HL-60 (cell line): ENCODE results near the gene LGALS14.

ENCODE experiments used
- DNase-seq, 2 experiments: peaks; one replicate each; pipeline ENCODE4 v3.0.0-alpha.2; 2010 to 2020; ENCODE audit warnings: low read depth in 1 of 2, low spot score in 1 of 2
- H3K27ac ChIP-seq: fragments of 250-450 bp; sonication (Bioruptor Pico); replicated peaks from 2 replicates; pipeline ENCODE4 v1.5.1; 2020; ENCODE audit warnings: mild to moderate bottlenecking, moderate library complexity
- H3K27me3 ChIP-seq: fragments of 250-450 bp; sonication (Bioruptor Pico); 2 replicates; pipeline ENCODE4 v1.5.1; 2021; ENCODE audit warnings: mild to moderate bottlenecking, moderate library complexity; ENCODE audit not compliant: insufficient read depth, poor library complexity, severe bottlenecking
- H3K4me3 ChIP-seq: replicated peaks from 2 replicates; pipeline ENCODE4 v1.5.1; 2011; ENCODE audit warnings: mild to moderate bottlenecking, control low read depth, low read length; ENCODE audit not compliant: insufficient read depth
- GABPA ChIP-seq: IDR thresholded peaks from 2 replicates; pipeline ENCODE4 v1.6.1; 2012; ENCODE audit warnings: low read depth
- POLR2AphosphoS5 ChIP-seq: IDR thresholded peaks from 2 replicates; pipeline ENCODE4 v1.6.1; 2012; ENCODE audit warnings: low read depth
- SPI1 ChIP-seq: IDR thresholded peaks from 2 replicates; pipeline ENCODE4 v1.6.1; 2012; ENCODE audit warnings: low read depth, mild to moderate bottlenecking, borderline replicate concordance
- long read RNA-seq: library from polyadenylated mRNA; unstranded; transcript quantifications from one replicate; pipeline ENCODE4 v2.0.0, GENCODE V29; 2020
- TF ChIP-seq, protein P1 (sequence below): IDR thresholded peaks from one replicate; pipeline ENCODE4 v1.5.1; 2011; ENCODE audit warnings: low read length, control low read depth, inconsistent platforms; ENCODE audit not compliant: insufficient read depth
- TF ChIP-seq, protein P2 (sequence below): IDR thresholded peaks from 2 replicates; pipeline ENCODE4 v1.6.1; 2012; ENCODE audit warnings: low read depth; ENCODE audit not compliant: insufficient replicate concordance

LGALS14 gene, protein sequence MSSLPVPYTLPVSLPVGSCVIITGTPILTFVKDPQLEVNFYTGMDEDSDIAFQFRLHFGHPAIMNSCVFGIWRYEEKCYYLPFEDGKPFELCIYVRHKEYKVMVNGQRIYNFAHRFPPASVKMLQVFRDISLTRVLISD
- long read RNA-seq: 0 reads

DNA sequence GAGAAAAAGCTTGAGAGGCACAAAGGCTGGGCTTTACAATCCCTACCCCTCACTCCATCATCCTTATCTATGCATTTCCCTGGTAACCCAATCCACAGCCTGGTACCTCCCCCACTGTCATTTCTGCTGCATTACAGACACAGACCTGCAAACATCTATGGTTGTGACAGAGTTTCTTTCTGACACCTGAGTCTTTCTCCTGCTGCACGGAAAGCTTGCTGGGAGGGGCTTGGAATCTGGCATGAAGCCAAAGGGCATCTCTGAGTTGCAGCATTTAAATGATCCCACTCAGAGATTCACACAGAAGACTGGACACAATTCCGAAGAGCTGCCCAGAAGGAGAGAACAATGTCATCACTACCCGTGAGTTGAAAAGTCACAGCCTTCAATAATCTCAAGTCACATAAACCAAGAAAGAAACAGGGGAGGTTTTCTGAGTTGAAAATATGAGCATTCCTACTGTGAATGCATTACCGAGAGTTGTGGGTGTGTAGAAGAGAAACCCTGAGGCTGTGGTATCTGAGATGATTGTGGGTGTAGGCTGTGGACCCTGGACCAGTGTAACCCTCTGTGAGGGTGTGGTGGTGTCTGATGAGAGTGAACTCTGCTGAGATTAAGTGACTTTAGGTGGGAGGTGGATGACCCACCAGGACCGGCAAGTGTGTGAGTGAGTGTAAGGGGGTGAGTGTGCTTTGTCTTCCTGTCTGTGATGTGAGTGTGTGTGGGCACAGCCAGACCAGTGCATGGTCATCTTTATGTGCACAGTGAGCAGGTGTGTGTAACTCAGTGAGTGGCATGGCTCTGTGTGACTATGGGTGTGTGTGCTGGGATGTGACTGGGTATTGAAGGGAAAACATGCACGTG is at the start of gene LGALS14:
Gene LGALS14, plus strand, starts transcription at position 301 of the 864 bp plus-strand sequence. Its CDS starts 48 bp downstream, at position 349.
- Histone ChIP-seq H3K27me3 (no peaks in the 10 kb centered on the region), H3K27ac (no peak within 1 kb of the TSS), H3K4me3 (no peak within 1 kb of the TSS)
- DNase-seq: no peak
- TF ChIP-seq GABPA (no peak), SPI1 (no peak), POLR2AphosphoS5 (no peak)
- TF ChIP-seq, protein P1, sequence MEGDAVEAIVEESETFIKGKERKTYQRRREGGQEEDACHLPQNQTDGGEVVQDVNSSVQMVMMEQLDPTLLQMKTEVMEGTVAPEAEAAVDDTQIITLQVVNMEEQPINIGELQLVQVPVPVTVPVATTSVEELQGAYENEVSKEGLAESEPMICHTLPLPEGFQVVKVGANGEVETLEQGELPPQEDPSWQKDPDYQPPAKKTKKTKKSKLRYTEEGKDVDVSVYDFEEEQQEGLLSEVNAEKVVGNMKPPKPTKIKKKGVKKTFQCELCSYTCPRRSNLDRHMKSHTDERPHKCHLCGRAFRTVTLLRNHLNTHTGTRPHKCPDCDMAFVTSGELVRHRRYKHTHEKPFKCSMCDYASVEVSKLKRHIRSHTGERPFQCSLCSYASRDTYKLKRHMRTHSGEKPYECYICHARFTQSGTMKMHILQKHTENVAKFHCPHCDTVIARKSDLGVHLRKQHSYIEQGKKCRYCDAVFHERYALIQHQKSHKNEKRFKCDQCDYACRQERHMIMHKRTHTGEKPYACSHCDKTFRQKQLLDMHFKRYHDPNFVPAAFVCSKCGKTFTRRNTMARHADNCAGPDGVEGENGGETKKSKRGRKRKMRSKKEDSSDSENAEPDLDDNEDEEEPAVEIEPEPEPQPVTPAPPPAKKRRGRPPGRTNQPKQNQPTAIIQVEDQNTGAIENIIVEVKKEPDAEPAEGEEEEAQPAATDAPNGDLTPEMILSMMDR: no peak
- TF ChIP-seq, protein P2, sequence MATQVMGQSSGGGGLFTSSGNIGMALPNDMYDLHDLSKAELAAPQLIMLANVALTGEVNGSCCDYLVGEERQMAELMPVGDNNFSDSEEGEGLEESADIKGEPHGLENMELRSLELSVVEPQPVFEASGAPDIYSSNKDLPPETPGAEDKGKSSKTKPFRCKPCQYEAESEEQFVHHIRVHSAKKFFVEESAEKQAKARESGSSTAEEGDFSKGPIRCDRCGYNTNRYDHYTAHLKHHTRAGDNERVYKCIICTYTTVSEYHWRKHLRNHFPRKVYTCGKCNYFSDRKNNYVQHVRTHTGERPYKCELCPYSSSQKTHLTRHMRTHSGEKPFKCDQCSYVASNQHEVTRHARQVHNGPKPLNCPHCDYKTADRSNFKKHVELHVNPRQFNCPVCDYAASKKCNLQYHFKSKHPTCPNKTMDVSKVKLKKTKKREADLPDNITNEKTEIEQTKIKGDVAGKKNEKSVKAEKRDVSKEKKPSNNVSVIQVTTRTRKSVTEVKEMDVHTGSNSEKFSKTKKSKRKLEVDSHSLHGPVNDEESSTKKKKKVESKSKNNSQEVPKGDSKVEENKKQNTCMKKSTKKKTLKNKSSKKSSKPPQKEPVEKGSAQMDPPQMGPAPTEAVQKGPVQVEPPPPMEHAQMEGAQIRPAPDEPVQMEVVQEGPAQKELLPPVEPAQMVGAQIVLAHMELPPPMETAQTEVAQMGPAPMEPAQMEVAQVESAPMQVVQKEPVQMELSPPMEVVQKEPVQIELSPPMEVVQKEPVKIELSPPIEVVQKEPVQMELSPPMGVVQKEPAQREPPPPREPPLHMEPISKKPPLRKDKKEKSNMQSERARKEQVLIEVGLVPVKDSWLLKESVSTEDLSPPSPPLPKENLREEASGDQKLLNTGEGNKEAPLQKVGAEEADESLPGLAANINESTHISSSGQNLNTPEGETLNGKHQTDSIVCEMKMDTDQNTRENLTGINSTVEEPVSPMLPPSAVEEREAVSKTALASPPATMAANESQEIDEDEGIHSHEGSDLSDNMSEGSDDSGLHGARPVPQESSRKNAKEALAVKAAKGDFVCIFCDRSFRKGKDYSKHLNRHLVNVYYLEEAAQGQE: no peak

DNA sequence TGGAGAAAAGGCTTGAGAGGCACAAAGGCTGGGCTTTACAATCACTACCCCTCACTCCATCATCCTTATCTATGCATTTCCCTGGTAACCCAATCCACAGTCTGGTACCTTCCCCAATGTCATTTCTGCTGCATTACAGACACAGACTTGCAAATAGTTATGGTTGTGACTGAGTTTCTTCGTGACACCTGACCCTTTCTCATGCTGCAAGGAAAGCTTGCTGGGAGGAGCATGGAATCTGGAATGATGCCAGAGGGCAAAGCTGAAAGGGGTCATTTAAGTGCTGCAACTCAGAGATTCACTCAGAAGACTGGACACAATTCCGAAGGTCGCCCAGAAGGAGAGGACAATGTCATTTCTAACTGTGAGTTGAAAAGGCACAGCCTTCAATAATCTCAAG is 48.7 kb upstream of the LGALS14 start, which contains the start of gene LGALS16:
Gene LGALS16, plus strand, starts transcription at position 301 of the 400 bp plus-strand sequence. Its CDS starts 49 bp downstream, at position 350.
- H3K27ac ChIP-seq: no peak within 1 kb of the TSS
- DNase-seq: no peak
- H3K27me3 ChIP-seq: no peaks in the 10 kb centered on the region
- TF ChIP-seq, protein P2: no peak
- no peak for TF ChIP-seq POLR2AphosphoS5
- TF ChIP-seq GABPA: no peak
- TF ChIP-seq, protein P1: no peak
- TF ChIP-seq SPI1: no peak
- no peak within 1 kb of the TSS for H3K4me3 ChIP-seq

DNA sequence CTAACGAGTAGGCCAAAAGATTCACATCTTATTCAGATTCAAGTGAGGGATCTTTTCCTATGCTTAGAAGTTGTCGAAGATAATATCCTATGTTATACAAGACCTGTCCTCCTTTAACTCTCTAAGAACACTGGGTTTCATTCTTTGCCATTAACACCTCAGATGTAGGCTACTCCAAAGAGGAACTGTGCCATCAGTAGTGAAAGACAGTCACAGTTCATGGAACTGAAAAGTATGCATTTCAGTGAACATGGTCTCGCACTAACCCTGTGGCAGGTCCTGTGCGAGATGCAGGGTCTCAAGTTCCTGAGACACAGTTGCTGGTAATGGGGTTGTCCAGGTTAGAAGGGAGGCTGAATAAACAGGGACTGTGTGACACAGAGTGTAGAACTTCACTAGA is 44.5 kb upstream of the LGALS14 start:
- Histone ChIP-seq H3K27ac (no peak overlapping the region), H3K4me3 (no peak overlapping the region), H3K27me3 (no peaks in the 10 kb centered on the region)
- DNase-seq: no peak
- TF ChIP-seq, protein P2: no peak
- TF ChIP-seq GABPA: no peak
- TF ChIP-seq SPI1: no peak
- TF ChIP-seq, protein P1: no peak
- no peak for TF ChIP-seq POLR2AphosphoS5
